Measurements from ENCODE around the gene CREB5.

- TF ChIP-seq POLR2A (IDR thresholded peaks at IDR 0.05; ENCODE audit: low read depth, low read length) (no peak), TAF1 (IDR thresholded peaks at IDR 0.05; ENCODE audit: borderline replicate concordance, low read depth, low read length) (no peak)
Measured at GRCh38 chr7:28440055-28440601, 27.8 kb downstream of the CREB5 start.

All from GM12892 (cell line).